Chondrocyte (in vitro differentiated cells): ENCODE results near the gene SLAMF9. TPM values are rescaled to one million over a fixed set of nuclear protein-coding genes. Genes with fewer than 3 reads are reported as not detected.
A peak's percentile ranks its signal among the peaks of the same experiment; 100 is the strongest.

Source experiments
- DNase-seq: peaks from one replicate; pipeline ENCODE4 v3.0.0; 2021; ENCODE audit warnings: mixed read lengths, low spot score
- H3K27ac Mint-ChIP-seq: one replicate; pipeline ENCODE4 v1.8.0; 2021; ENCODE audit warnings: mild to moderate bottlenecking, moderate library complexity, mixed read lengths; ENCODE audit not compliant: unreplicated experiment
- H3K27me3 Mint-ChIP-seq: 2 replicates; pipeline ENCODE4 v1.8.0; 2021; ENCODE audit warnings: low read depth, mixed read lengths
- H3K36me3 Mint-ChIP-seq: 2 replicates; pipeline ENCODE4 v1.8.0; 2021; ENCODE audit warnings: low read depth, mixed read lengths
- H3K4me1 Mint-ChIP-seq: 2 replicates; pipeline ENCODE4 v1.8.0; 2021; ENCODE audit warnings: low read depth, mild to moderate bottlenecking, mixed read lengths
- H3K4me3 Mint-ChIP-seq: one replicate; pipeline ENCODE4 v1.8.0; 2021; ENCODE audit warnings: mild to moderate bottlenecking, moderate library complexity, mixed read lengths; ENCODE audit not compliant: unreplicated experiment
- H3K9me3 Mint-ChIP-seq: 2 replicates; pipeline ENCODE4 v1.8.0; 2021; ENCODE audit warnings: low read depth, mixed read lengths
- total RNA-seq: library from RNA; stranded (reverse); gene quantifications from 3 replicates; pipeline ENCODE4 v1.2.1, GENCODE V29; 2021
- TF ChIP-seq, protein P1 (sequence below): fragments of 200-600 bp; sonication (generic); IDR thresholded peaks from 2 replicates; pipeline ENCODE4 v1.5.0; 2021; ENCODE audit warnings: antibody characterized with exemption, mild to moderate bottlenecking, moderate library complexity

Gene SLAMF9
- total RNA-seq, 1 donor from 2014 or later: not detected

DNA sequence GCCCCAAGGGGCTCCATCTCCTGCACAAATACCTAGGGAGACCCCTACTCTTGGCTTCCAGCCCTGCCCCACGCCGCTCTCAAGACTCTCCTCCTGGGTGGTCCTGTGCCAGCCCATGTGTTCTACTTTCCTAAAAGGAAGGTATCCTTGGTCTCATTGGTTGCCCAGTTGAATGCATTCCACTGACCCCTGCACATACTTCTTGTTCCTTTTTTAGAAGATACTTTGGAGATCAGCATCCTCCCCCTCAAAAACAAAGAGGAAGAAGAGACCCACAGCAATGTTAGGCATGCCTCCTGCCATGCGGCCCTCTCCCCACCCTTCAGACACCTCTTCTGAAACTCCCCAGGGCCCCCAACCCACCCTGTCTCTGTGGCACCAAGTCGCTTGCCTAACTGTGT is 4.1 kb downstream of the SLAMF9 start:
- Mint-ChIP-seq H3K27ac (no peak overlapping the region), H3K9me3 (no peaks in the 10 kb centered on the region), H3K4me3 (no peak overlapping the region), H3K27me3 (peaks cover 53% of the 10 kb centered on the region), H3K36me3 (no peaks in the 10 kb centered on the region), H3K4me1 (peaks cover 10% of the 10 kb centered on the region)
- TF ChIP-seq, protein P1, sequence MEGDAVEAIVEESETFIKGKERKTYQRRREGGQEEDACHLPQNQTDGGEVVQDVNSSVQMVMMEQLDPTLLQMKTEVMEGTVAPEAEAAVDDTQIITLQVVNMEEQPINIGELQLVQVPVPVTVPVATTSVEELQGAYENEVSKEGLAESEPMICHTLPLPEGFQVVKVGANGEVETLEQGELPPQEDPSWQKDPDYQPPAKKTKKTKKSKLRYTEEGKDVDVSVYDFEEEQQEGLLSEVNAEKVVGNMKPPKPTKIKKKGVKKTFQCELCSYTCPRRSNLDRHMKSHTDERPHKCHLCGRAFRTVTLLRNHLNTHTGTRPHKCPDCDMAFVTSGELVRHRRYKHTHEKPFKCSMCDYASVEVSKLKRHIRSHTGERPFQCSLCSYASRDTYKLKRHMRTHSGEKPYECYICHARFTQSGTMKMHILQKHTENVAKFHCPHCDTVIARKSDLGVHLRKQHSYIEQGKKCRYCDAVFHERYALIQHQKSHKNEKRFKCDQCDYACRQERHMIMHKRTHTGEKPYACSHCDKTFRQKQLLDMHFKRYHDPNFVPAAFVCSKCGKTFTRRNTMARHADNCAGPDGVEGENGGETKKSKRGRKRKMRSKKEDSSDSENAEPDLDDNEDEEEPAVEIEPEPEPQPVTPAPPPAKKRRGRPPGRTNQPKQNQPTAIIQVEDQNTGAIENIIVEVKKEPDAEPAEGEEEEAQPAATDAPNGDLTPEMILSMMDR: no peak
- DNase-seq: no peak

DNA sequence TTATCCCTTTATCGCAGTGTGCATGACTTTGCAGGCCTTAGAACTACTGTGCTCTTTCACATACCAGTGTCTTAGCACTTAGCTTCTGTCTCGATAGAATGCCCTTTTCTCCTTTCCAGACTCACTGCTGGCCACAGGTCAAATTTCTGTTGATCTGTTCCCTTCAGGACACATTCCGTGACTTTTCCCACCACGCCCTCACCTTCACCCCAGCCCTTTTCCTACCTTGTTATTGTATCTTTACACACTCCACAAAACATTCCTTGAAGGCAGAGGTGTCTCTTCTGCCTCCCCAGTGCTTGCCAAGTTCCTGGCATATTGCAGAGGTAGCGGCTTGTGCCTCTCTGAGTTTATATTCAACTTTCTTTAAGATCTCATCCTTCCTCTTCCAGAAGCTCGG is 4.9 kb downstream of the SLAMF9 start:
- H3K4me1 Mint-ChIP-seq: peaks cover 13% of the 10 kb centered on the region
- H3K9me3 Mint-ChIP-seq: no peaks in the 10 kb centered on the region
- TF ChIP-seq, protein P1: no peak
- H3K27me3 Mint-ChIP-seq: peaks cover 55% of the 10 kb centered on the region
- no peak overlapping the region for H3K4me3 Mint-ChIP-seq
- no peak overlapping the region for H3K27ac Mint-ChIP-seq
- H3K36me3 Mint-ChIP-seq: no peaks in the 10 kb centered on the region
- no peak for DNase-seq

DNA sequence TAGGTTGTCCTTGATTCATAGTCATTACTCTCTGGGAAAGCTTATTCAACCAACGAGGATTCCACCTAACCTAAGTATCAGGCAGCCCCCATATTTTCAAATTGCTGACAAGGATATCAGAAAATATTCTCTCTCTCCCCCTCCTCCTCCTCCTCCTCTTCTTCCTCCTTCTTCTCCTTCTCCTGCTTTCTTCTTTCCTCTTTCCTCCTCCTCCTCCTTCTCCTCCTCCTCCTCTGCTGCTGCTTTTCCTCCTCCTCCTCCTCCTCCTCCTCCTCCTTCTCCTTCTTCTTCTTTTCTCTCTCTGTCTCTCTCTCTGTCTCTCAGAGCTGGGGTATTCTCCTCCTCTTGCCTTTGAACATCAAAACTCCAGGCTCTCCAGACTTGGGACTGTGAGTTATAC is 6.1 kb downstream of the SLAMF9 start:
- Mint-ChIP-seq H3K9me3 (no peaks in the 10 kb centered on the region), H3K27ac (no peak overlapping the region), H3K4me3 (no peak overlapping the region), H3K36me3 (no peaks in the 10 kb centered on the region), H3K27me3 (peaks cover 54% of the 10 kb centered on the region), H3K4me1 (peaks cover 13% of the 10 kb centered on the region)
- no peak for DNase-seq
- TF ChIP-seq, protein P1: no peak

DNA sequence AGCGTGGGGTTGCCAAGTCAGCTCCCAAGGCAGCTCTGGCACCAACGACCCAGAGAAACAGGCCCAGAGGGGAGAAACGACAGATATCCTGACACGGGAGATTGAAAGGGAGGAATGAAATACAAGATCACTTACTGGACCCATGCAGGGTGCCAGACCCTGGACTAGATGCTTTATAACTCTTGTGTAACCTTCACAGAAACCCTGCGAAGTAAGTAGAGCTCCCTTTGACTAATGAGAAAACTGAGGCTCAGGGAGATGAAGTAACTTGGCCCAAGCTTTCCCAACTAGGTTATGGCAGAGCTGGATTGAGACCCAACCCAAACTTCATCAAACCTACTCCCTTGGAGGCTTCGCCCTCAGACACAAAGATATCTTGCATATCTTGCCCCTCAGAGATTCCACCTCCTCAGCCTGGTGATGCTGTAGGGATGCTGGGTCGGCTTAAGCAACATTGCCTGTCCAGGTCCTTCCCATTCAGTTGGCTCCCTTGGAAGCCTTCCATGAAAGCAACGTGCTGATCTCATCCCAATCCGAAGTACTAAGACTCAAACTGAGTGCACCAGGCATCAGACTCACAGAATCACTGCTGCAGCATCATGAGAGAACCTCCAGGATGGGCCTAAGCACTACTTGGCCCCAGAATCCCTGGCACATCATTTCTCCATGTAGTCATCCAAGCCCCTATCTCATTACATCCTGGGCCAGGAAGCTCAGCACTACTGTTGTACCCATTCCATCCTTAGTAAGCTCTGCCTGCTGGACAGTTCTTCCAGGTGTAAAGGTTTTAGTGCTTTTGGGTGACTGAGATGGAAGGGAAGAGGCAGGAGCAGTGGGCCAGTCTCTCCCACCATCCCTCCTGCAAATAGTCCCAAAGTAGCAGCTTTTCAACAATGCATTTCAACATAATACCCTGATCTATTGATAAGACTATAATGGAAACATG is 7.5 kb downstream of the SLAMF9 start:
- Mint-ChIP-seq H3K4me3 (peak overlapping the region; percentile 68), H3K27me3 (peaks cover 43% of the 10 kb centered on the region), H3K4me1 (peaks cover 13% of the 10 kb centered on the region), H3K9me3 (no peaks in the 10 kb centered on the region), H3K36me3 (no peaks in the 10 kb centered on the region), H3K27ac (no peak overlapping the region)
- TF ChIP-seq, protein P1: no peak
- no peak for DNase-seq

DNA sequence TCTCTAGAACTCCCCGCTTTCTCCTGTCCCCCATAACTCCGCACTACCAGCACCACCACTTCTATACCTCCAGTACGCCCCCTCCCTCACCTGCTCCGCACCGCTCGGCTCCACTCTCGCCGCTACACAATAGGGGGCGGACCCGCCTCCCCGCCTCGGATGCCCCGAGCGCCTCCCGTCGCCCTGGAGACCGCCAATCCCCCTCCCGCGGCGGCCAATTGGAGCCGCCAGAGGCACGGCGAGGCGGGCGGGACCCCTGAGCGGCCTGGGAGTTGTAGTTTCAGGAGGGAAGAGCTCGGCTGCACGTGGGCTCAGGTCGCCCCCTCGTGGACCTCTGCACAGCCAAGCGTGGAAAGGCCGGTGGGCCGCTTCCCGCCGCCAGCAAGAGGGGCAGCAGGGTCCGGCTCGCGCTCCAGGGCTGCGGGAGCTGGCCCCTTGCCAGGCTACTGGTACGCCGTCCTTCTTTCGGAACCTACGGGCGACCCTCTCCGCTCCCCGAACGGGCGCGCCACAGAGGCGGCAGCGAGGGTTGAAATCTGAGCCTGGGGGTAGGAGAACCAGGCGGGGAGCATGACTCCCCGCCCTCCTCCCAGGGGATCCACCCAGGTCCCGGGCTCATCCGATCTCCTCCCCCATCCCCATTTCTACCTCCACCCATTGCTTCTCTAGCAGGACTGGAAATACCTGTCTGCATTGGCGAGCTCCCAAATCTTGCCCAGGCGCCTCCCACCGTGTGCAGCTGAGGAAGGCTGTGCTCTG is 8.4 kb downstream of the SLAMF9 start, which contains the start of gene IGSF9:
TSS of gene IGSF9 (minus strand) at position 131 of the 759 bp plus-strand sequence. CDS start 2,159 bp downstream, outside the sequence.
- Mint-ChIP-seq H3K9me3 (no peaks in the 10 kb centered on the region), H3K4me1 (peaks cover 13% of the 10 kb centered on the region), H3K4me3 (peak within 1 kb of the TSS; percentile 68), H3K27ac (no peak within 1 kb of the TSS), H3K27me3 (peaks cover 35% of the 10 kb centered on the region), H3K36me3 (no peaks in the 10 kb centered on the region)
- TF ChIP-seq, protein P1: peak; percentile 76
- DNase-seq: peak; percentile 93
